GM23248 (cell line): Measurements from ENCODE around the gene PSME4.
"Not testable (repeated sequence)": the region's sequence is repeated elsewhere in the genome, so short reads cannot be mapped to it uniquely, and the experiment has no call there.

Experiments
- EZH2 ChIP-seq: fragments of 200-600 bp; sonication (generic); IDR thresholded peaks from 2 replicates; pipeline ENCODE4 v1.6.1; 2018; ENCODE audit warnings: antibody characterized with exemption, mild to moderate bottlenecking; ENCODE audit not compliant: insufficient read depth, poor library complexity, severe bottlenecking
- EZH2phosphoT487 ChIP-seq: fragments of 200-600 bp; sonication (generic); IDR thresholded peaks from 2 replicates; pipeline ENCODE4 v1.6.1; 2018; ENCODE audit warnings: antibody characterized with exemption, moderate library complexity, mild to moderate bottlenecking, low read depth; ENCODE audit not compliant: insufficient read depth

- not testable (repeated sequence) for TF ChIP-seq EZH2, EZH2phosphoT487
Observed at GRCh38 chr2:53961478-53962216, 9.1 kb downstream of the PSME4 start.
